HG03045 (cell line): ENCODE measurements around the gene TMEM141.
"Not testable (repeated sequence)": the region's sequence is repeated elsewhere in the genome, so short reads cannot be mapped to it uniquely, and the experiment has no call there.

Source experiments
- ATAC-seq: cut with Tn5 transposase; IDR thresholded peaks from one replicate; pipeline ENCODE4 v1.9.1; 2021; ENCODE audit warnings: mild to moderate bottlenecking, moderate library complexity; ENCODE audit not compliant: unreplicated experiment

The TMEM141 gene

GRCh38 chr9:136755302-136756133 is 35.6 kb upstream of the TMEM141 start:
- ATAC-seq = not testable (repeated sequence)

GRCh38 chr9:136756134-136756438 is 35.1 kb upstream of the TMEM141 start:
- ATAC-seq = no peak

- no peak for ATAC-seq
Observed at GRCh38 chr9:136756836-136757235, 34.3 kb upstream of the TMEM141 start.

GRCh38 chr9:136757328-136757727 is 33.8 kb upstream of the TMEM141 start:
- no peak for ATAC-seq

- ATAC-seq = no peak
Observed at GRCh38 chr9:136757751-136758140, 33.4 kb upstream of the TMEM141 start.

GRCh38 chr9:136759001-136759400 is 32.1 kb upstream of the TMEM141 start:
- no peak for ATAC-seq

- no peak for ATAC-seq
Observed at GRCh38 chr9:136759436-136760325, 31.5 kb upstream of the TMEM141 start.

GRCh38 chr9:136760424-136760823 is 30.7 kb upstream of the TMEM141 start:
- no peak for ATAC-seq

GRCh38 chr9:136760834-136761544 is 30.2 kb upstream of the TMEM141 start:
- ATAC-seq = not testable (repeated sequence)

- ATAC-seq = no peak
Observed at GRCh38 chr9:136761545-136761981, 29.6 kb upstream of the TMEM141 start.

- no peak for ATAC-seq
Observed at GRCh38 chr9:136762221-136762691, 28.9 kb upstream of the TMEM141 start.

- no peak for ATAC-seq
Observed at GRCh38 chr9:136762915-136763648, 28.1 kb upstream of the TMEM141 start.

GRCh38 chr9:136763649-136764035 is 27.5 kb upstream of the TMEM141 start:
- no peak for ATAC-seq

- ATAC-seq = no peak
Observed at GRCh38 chr9:136764301-136764891, 26.7 kb upstream of the TMEM141 start, which contains the start of gene LCN15. Gene LCN15 (minus strand): TSS chr9:136764518. CDS start chr9:136764488, 30 bp downstream.

GRCh38 chr9:136765041-136765440 is 26.1 kb upstream of the TMEM141 start:
- ATAC-seq = no peak

GRCh38 chr9:136765745-136766409 is 25.3 kb upstream of the TMEM141 start:
- not testable (repeated sequence) for ATAC-seq

GRCh38 chr9:136766410-136767120 is 24.6 kb upstream of the TMEM141 start:
- ATAC-seq = not testable (repeated sequence)

GRCh38 chr9:136769710-136770191 is 21.4 kb upstream of the TMEM141 start:
- no peak for ATAC-seq
